Measurements from ENCODE around the gene RRP1. TPM values are rescaled to one million over a fixed set of nuclear protein-coding genes. Genes with fewer than 3 reads are reported as not detected.
"Not testable (repeated sequence)": the region's sequence is repeated elsewhere in the genome, so short reads cannot be mapped to it uniquely, and the experiment has no call there.

The RRP1 gene
- total RNA-seq, 2 donors from 2014 or later: 14.5 to 25.7 TPM

DNA sequence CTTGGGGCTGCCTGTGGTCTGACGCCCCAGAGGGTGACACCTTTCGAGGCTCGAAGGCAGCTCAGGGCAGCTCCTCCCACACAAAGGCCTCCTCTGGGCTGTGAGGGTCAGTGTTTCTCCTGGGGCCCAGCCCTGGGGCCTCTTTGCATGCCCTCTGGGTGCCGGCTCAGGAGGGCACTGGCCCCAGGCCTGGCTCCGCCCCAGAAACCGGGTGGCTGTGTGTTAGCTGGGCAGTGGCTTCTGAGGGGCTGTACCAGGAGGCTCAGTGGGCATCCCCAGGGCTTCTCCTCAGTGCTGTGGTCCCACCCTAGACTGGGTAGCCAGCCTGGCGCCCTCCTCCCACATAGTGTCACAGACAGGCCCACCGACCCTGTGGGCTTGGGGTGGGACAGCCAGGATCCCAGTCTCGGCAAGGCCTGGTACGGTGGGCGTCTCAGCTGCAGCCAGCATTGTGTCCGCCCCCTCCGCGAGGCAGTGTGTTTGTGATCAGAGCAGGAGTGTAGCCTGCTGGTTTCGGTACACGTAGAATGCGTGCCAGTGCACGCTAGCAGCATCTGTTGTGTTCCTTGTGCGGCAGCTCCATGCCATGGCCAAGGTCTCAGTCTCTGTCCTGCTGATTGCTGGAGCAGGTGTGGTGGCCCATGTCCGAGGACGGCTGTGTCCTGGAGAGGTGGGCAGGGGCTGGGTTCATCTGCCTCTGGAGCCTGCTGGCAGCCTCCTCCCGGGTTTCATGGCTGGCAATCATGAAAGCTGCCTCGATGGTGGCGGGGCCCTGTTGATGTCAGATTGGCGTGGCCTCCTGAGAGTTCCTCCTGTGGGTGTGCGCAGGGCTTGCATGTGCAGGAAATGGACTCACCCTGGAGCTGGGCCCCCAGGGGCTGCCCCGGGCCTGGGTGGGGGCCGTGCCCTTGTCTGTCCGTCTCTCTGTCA lies 28.0 kb downstream of the RRP1 start:
- Histone ChIP-seq H3K4me1 (no peaks in the 10 kb centered on the region), H3K4me3 (no peak overlapping the region), H3K9ac (ENCODE audit: low read depth in 2 of 2, low read length in 2 of 2) (peak overlapping the region in 1 of 2 donors; percentile 12), H3K27me3 (no peaks in the 10 kb centered on the region), H3K36me3 (no peaks in the 10 kb centered on the region), H3K9me3 (no peaks in the 10 kb centered on the region), H3K27ac (no peak overlapping the region)
- intact Hi-C loops (cut with DNase I): no loop called here
- TF ChIP-seq, protein P1, sequence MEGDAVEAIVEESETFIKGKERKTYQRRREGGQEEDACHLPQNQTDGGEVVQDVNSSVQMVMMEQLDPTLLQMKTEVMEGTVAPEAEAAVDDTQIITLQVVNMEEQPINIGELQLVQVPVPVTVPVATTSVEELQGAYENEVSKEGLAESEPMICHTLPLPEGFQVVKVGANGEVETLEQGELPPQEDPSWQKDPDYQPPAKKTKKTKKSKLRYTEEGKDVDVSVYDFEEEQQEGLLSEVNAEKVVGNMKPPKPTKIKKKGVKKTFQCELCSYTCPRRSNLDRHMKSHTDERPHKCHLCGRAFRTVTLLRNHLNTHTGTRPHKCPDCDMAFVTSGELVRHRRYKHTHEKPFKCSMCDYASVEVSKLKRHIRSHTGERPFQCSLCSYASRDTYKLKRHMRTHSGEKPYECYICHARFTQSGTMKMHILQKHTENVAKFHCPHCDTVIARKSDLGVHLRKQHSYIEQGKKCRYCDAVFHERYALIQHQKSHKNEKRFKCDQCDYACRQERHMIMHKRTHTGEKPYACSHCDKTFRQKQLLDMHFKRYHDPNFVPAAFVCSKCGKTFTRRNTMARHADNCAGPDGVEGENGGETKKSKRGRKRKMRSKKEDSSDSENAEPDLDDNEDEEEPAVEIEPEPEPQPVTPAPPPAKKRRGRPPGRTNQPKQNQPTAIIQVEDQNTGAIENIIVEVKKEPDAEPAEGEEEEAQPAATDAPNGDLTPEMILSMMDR (IDR thresholded peaks at IDR 0.05): no peak
- no peak for DNase-seq

DNA sequence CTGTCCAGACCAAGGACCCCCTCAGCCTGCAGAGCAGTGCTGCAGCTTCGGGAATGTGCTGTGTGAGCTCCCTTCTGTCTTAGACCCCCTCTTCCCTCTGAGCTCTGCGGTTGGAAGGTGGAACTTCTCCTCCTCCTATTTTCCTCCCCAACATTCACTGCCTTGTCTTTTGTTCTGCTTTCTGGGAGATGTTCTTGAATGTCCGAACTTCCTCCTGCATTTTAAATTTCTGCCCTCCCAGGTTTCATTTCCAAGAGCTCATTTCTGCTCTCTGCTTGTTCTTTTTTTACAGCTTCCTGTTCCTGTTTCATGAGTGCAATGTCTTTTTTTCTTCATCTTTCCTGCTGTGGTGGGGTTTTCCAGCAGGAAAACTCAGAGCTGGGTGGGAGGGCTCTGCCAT lies 29.3 kb downstream of the RRP1 start:
- no peak overlapping the region for H3K9ac ChIP-seq (ENCODE audit: low read depth in 2 of 2, low read length in 2 of 2)
- H3K27ac ChIP-seq: no peak overlapping the region
- no peaks in the 10 kb centered on the region for H3K9me3 ChIP-seq
- intact Hi-C loops (cut with DNase I): no loop called here
- H3K36me3 ChIP-seq: no peaks in the 10 kb centered on the region
- TF ChIP-seq, protein P1 (IDR thresholded peaks at IDR 0.05): no peak
- H3K27me3 ChIP-seq: no peaks in the 10 kb centered on the region
- no peak for DNase-seq
- no peak overlapping the region for H3K4me3 ChIP-seq
- no peaks in the 10 kb centered on the region for H3K4me1 ChIP-seq

- Histone ChIP-seq H3K4me3 (no peak overlapping the region), H3K9me3 (no peaks in the 10 kb centered on the region), H3K4me1 (no peaks in the 10 kb centered on the region), H3K27ac (no peak overlapping the region), H3K36me3 (no peaks in the 10 kb centered on the region), H3K27me3 (no peaks in the 10 kb centered on the region), H3K9ac (ENCODE audit: low read depth in 2 of 2, low read length in 2 of 2) (no peak overlapping the region)
- intact Hi-C loops (cut with DNase I): no loop called here
- TF ChIP-seq, protein P1 (IDR thresholded peaks at IDR 0.05): no peak
- no peak for DNase-seq
Observed at GRCh38 chr21:43819511-43820405, 30.4 kb downstream of the RRP1 start.

- TF ChIP-seq, protein P1 (IDR thresholded peaks at IDR 0.05): no peak
- Histone ChIP-seq H3K4me1 (no peaks in the 10 kb centered on the region), H3K9ac (ENCODE audit: low read depth in 2 of 2, low read length in 2 of 2) (no peak overlapping the region), H3K36me3 (no peaks in the 10 kb centered on the region), H3K27ac (no peak overlapping the region), H3K27me3 (no peaks in the 10 kb centered on the region), H3K4me3 (no peak overlapping the region), H3K9me3 (no peaks in the 10 kb centered on the region)
- intact Hi-C loops (cut with DNase I): no loop called here
- no peak for DNase-seq
Observed at GRCh38 chr21:43820466-43820865, 31.1 kb downstream of the RRP1 start.

DNA sequence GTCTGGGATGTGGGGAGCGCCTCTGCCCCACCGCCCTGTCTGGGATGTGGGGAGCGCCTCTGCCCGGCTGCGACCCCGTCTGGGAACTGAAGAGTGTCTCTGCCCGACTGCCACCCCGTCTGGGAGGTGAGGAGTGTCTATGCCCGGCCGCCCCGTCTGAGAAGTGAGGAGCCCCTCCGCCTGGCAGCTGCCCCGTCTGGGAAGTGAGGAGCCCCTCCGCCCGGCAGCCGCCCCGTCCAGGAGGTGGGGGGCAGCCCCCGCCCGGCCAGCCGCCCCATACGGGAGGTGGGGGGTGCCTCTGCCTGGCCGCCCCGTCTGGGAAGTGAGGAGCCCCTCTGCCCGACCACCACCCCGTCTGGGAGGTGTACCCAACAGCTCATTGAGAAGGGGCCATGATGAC lies 32.8 kb downstream of the RRP1 start:
- intact Hi-C loops (cut with DNase I); DNase-seq; H3K36me3 ChIP-seq; H3K9me3 ChIP-seq; H3K9ac ChIP-seq (ENCODE audit: low read depth in 2 of 2, low read length in 2 of 2); H3K27me3 ChIP-seq; H3K4me1 ChIP-seq; H3K27ac ChIP-seq; H3K4me3 ChIP-seq: not testable (repeated sequence)

GRCh38 chr21:43822741-43823140 lies 33.4 kb downstream of the RRP1 start:
- H3K27ac ChIP-seq; H3K4me1 ChIP-seq; H3K36me3 ChIP-seq; H3K27me3 ChIP-seq; H3K9ac ChIP-seq (ENCODE audit: low read depth in 2 of 2, low read length in 2 of 2); H3K9me3 ChIP-seq; intact Hi-C loops (cut with DNase I); H3K4me3 ChIP-seq; DNase-seq: not testable (repeated sequence)

Data from colonic mucosa (tissue), 4 donors.